Activated CD4-positive, alpha-beta T cell treated with anti-CD3 and anti-CD28 coated beads, Interleukin-2, amount 50 U/mL, for 16 hours (primary cell): ENCODE results near the gene CCDC179.

ENCODE experiments used
- DNase-seq: peaks from one replicate; pipeline ENCODE4 v3.0.0-alpha.2; 2020

Gene CCDC179

DNA sequence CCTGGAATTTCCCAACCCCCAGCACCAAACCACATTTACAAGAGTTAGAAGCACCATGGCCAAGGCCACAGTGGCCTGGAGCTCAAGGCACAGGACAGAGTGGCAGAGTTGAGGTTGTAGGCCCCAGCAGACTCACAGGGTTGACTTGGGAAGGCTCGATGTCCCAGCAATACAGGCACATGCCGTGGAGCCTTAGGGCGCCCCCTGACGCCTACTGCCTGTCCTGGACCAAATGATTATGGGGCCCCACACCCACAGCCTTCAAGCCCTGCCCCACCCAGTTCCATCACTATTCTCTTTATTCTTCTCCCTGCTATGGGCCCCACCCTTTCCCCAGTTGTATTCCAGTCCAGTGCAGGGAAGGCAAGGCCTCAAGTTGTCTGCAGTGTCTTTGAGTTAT lies at the start of gene CCDC179:
Gene CCDC179 (minus strand): TSS at position 234 of the 400 bp plus-strand sequence. CDS start 53 bp downstream, at position 181.
- no peak for DNase-seq

DNA sequence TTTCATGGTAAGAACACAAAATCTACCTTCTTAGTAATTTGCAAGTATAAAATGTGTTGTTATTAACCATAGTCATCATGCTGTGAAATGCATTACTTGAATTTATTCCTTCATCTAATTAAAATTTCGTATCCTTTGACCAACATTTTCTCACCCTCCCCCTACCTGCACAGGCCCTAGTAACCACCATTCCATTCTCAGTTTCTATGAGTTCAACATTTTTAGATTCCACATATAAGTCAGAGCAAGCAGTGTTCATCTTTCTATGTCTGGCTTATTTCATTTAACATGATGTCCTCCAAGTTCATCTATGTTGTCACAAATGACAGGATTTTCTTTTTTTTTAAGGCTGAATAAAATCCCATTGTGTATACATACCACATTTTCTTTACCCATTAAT lies 43.5 kb upstream of the CCDC179 start:
- no peak for DNase-seq

DNA sequence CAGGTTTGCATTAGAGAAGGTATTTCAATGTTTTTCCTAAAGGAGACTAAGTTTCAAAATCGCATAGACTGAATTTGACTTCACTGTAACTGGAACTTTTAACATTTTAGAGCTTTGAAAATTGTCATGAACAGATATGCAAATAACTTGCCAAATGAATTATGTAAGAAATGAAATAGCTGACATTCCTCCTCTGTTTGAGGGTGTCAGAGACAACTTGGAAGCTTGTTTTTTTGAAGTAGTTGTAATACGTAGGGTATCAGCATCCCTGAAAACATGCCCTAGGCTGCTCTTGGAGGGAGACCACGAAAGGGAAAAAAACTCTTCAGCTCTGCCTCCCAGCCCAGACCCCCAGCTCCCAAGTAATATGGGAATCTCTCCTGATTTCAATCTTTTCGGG lies 41.3 kb upstream of the CCDC179 start:
- no peak for DNase-seq

DNA sequence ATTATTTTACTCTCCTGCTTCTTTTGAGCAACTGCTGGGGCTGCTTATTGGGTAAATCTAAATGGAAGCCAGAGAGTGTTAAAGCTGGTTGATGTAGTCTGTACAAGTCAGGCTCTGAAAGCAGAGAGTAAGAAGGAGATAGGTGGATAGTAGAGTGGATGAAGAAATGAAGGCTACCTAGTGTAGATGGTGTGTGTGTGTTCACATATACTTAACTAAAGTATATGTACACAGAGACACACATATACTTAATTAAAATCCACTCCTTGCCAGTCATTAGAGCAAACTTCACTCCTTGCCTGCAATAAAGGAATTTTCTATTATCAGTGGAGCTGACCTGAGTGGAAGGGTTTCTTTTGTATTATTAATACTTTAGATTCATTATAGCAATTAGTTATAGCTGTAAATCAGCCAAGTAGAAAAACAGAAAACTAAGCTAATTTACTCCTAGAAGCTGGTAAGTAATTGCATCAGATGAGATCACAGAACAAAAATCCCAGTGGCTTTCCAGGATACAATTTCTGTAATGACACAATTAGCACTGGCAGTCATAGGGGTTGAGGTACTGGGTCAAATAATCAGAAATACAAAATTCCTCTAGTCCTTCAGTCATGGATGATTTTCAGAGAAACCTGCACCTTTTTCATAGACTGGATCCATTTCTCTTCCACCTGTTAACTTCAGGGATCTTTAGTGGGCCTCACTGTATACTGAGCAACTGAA lies 40.7 kb upstream of the CCDC179 start:
- no peak for DNase-seq

DNA sequence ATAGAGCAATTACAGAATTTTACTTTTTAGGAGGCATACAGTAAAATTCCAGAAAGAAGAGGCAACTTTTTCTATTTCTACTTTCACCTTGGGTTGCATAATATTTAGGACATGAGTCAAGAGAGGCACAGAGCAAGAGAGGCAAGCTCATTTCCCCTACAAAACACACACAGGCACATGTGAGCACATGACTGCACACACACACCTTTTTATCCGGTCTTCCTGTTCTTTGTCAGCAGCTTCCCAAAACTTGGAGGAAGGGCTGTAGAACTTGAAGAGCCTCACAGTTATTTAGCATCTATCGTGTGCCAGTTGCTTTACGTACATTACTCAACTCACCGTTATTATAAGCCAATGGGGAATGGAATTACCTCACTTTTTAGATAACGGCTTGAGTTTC lies 37.8 kb upstream of the CCDC179 start:
- no peak for DNase-seq

DNA sequence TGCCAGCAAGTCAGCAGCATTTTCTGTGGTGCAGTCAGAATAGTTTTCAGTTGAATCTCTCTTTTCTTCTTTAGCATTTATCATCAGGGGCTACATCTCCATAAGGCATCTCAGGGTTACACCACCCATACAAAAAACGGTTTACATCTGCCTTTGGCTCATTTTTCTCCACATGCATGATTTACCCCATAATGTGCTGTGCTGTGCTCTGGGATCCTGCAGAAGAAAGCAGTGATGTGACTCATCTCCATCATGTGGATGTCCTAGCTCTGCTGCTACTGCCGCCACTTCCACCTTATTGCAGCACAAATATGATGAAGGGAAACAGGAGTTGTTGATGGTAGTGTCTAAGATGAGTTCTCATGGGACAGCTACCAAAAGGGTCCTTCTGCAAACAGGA lies 30.0 kb upstream of the CCDC179 start:
- DNase-seq: no peak

DNA sequence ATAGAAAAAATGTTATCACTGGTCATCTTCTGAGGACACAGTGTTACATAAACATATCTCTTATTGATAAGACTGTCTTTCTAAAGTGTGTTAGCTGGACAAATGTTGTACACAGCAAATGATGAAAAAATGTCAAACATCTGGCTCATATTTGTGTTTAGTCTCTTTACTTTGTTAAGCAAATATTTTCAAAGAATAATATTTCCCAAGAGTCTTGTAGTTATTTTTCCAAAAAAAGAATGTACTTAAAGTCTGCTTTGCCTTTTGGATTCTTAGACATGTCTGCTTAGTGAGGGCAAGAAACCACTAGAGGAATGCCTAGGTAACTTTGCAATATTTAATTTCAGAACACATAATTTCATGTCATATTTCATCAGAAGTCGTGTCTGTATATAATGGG lies 23.9 kb upstream of the CCDC179 start:
- no peak for DNase-seq

DNA sequence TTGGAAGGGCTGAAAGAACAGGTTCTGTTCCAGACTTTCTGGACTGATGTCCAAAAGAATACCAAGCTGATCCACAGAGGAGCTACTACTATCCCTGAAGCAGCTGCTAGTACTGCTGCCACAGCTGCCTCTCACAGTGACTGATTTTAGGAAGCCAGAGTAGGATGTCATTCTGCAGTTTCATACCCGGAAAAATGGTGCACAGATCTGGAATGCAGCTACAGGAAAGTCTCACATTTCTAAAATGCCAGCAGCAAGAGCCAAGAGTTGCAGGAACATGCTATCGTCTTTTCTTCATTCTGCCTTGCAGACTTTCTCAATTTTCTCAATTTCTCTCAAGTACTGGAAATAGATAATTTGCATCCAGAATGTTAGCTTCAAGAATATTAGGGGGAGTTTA lies 19.4 kb upstream of the CCDC179 start:
- DNase-seq: no peak

DNA sequence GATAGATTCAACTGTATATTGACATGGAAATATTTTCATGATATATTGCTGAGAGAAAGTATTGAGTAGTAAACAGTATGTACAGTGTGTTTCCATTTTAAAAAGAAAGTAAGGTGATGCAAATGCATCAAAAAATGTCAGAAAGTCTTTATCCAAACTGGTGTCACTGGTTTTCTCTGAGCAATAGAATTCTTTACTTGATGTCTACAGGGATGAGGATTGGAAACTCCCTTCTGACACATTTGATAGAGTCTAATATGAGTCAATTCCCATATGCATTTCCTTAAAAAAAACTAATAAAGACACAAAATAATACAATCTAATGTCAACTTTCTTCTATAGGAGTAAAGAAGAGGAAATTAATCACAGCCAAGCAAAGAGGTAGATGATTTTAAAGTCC lies 18.3 kb upstream of the CCDC179 start:
- DNase-seq: no peak

DNA sequence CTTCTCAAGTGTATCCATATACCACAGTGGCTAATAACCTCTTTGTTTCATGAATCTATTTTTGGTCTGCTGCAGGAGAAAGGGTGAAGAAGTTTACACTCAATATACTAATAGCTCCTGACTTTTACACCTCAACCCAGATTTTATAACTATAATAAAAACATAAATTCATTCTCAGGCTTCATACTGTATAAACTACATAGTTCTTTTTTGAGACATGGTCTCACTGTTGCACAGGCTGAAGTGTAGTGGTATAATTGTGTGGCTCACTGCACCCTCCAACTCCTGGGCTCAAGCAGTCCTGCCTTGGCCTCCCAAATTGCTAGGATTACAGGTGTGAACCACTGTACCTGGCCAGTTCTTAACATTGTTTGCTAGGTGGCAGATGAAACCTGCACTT lies 17.8 kb upstream of the CCDC179 start:
- DNase-seq: no peak

DNA sequence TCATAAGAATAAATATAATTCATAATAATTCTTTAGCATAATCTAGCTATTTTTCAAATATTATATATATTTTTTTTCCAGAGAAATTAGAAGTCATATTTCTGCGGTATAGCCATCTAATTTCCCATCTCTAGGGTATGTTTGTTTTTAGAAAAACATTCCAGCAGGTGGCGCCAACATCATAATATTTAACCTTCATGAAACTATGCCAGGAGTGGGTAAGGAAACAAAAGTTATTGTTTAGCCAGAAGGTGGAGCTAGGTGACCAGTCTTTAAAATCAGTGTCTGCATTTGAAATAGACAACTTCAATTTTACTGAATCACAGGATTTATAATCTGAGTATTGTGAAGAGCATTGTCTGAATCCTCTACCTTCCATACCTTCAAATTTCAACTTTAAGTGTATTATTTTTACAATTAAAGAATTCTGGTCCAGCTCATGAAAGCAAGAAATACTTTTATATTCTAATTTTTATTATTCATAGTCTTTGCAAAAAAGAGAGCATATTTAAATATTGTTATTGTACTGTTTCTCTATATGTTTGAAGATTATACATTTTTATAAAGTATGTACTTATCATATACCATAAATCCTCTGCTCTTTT lies 15.7 kb upstream of the CCDC179 start:
- DNase-seq: peak; percentile 77

DNA sequence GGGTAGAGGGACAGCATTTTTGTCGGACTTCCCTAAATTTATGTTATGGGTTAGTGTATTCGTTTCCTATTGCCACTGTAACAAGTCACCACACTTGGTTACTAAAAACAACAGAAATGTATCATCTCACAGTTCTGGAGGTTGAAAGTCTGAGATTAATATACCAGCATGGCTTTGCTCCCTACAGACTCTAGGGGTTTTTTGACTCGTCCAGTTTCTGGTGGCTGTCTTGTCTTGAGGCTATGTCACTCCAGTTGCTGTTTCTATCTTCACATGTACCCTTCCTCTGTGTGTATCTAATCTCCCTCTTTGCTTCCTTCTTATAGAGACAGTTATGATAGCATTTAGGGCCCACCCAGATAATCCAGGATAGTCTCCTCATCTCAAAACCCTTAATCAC lies 9.1 kb upstream of the CCDC179 start:
- DNase-seq: no peak

DNA sequence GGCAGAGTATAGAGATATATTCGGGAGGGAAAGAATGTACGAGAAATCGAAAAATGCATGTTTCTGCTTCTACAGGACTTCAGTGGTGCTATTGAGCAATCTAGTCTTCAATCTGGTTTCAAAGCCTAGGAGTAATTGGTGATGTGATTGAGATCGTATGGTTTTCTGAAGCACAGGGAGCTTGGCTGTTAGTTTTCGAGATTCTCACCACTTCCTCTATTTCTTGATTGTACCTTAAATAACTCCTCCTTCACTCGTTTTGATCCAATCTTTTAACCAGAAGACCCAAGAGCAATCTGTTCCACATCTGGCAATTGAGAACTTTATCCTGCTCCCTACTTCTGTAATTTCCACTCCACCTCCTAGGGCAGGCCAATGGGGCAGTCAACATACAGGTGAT lies 518 bp downstream of the CCDC179 start:
- no peak for DNase-seq

DNA sequence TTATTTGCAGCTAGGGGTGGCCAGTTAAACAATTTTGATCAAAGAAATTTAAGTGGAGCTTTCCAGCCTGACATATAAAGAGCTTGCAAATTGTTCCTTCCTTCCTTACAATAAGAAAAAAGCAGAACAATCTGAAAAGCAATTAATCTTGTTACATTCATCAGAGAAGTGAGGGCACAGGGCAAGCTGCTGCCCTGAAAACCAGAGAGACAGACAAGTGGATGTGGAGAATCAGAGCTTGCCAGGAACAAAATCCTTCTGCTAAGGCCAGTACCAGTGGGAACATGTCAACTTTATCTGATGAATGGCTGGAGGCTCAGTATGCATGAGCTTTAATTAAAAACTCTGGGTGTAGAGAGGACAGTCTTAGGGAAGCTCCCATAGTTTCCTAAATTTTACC lies 8.8 kb downstream of the CCDC179 start:
- DNase-seq: no peak

DNA sequence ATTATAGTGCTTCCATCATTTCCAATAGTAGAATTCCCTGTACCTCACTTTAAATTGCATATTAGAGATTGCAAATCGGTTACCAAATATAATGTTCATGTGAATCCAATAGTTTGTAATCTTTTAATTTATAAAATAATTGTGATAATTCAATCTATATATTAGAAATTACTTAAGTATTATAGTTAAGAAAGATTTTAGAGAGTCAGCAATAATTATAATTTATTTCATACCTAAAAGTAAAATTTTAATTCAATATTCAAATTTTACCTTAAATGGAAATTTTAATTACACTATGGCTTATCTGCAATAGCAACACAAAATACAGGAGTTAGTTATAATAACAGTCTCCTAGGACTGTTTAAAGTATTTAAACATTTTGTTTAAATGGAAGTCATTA lies 13.5 kb downstream of the CCDC179 start:
- no peak for DNase-seq

DNA sequence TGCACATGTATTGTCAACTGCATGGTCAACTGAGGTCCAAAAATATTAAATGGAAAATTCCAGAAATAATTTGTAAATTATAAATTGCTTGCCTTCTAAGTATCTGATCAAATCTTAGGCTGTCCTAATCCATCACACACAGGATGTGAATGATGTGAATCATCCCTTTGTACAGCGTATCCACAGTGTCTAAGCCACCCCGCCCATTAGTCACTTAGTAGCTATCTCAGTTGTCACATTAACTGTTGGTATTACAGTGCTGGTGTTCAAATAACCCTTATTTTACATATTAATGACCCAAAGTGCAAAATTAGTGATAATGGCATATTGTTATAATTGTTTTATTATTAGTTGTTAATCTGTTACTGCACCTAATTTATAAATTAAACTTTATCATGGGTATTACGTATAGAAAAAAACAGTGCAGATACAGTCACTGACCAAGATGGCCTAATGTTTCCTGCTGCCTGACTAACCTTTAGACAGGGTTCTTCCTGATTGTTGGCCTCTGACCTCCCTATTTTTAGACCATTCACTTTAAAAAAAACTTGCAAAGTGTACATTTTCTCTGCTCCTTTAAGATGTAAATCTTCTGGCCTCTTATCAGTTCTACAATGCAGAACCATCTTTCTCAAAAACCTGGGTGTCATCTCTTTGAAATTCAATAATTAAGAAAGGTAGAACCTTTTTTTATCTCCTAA lies 27.8 kb downstream of the CCDC179 start:
- peak; percentile 3 for DNase-seq

DNA sequence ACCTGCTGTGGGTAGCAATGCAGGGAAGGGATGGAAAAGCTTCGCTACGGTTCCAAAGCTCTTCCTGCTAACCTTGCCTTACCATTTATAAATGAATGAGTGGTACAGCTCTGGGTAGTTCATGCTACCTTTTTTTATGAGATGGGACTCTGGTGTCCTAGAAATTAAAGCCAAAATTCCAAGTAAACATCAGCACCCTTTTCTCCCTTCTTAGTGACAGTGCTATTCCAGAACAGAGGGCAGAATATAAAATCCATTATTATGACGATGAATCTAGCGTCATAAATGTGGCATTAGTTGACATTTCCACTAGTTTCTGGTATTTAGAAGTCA lies 30.2 kb downstream of the CCDC179 start:
- no peak for DNase-seq

DNA sequence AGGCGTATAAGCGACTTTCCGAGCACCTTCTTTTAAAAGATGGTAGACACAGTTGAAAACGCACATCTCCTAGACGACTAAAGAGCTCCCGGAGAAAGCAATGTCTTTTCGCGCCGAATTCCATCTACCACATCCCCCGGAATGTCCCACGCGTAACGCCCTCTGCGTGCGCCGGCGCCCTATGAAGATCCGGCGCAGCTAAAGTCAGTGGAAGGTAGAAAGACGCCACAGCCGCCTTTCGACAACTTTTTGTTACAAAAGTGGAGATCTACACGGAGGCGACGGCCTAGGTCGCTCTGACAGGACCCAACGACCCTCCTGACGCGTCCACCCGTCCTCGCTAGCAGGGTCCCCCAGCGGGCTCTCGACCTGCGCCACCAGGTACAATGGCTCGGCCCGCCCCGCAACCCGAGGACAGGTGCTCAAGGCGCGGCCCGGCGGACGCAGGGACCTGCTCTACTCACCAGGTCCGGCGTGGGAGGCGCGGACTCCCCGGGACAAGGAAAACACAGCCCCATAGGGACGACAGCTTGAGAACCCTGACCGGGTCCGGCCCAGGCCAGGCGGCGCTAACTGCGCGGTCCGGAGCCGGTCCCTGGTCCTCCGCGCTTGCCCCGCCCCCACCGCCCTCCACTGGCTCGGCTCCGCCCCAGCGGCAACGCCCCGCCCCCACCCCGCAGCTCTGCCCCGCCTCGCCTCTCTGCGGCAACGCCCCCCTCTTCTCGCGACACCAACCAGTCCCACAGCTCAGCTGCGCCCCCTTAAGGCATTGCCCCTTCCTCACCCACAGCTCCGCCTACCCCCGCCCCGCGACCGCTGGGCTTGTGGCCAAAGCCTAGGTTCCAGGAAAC lies 30.8 kb downstream of the CCDC179 start, which contains the start of gene SVIP:
Gene SVIP (minus strand): TSS at position 571 of the 851 bp plus-strand sequence. CDS start 53 bp downstream, at position 518.
- peak; percentile 95 for DNase-seq

DNA sequence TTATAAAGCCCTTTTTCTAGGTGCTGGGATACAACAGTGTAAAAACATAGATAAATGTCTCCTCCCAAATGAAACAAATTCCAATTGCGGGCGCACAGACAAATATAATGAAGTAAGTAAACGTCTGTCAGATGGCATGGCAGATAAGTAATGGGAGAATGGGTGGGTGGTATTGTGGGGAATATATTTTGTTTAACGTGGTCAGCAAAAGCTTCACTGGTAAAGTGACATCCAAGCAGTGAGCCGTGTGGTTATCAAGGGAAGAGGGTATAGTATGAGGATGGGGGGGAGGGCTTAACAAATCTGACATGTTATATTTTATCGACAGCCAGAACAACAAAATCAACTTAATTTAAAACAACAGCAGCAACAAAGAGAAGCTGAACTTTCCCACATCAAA lies 31.9 kb downstream of the CCDC179 start:
- DNase-seq: no peak

DNA sequence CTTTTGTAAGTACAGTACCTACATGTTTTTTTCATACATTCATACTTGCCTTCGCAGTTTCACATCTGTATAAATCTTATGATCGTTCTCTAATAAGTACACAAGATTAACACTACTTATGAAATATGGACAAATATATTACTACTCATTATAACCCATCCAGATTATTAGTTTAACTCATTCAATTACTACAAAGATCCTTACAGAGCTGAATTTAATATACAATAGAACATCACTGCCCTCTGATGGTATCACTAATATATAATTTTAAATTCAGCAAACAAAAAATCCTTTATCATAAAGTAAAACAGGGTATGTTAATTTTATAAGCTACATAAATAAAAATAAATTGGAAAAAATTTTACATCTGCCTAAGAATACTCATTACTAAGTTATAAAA lies 38.1 kb downstream of the CCDC179 start:
- DNase-seq: no peak

DNA sequence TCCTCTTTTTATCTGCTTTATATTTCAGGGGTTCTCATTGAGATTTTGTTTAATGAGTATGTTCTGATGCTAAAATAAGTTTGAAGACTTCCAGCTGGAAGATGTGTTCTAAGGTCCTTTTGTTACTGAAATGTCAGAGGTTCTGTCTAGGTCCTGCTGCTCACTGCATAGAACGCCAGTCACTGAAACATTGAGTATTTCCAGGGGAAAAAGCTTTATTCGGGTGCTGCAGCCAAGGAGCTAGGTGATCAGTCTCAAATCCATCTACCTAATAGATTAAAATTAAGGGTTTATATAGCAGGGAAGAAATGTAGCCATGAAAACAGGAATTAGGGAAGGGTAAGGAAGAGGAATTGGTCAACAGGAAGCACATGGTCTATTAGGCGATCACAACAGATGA lies 50.4 kb downstream of the CCDC179 start:
- DNase-seq: no peak

DNA sequence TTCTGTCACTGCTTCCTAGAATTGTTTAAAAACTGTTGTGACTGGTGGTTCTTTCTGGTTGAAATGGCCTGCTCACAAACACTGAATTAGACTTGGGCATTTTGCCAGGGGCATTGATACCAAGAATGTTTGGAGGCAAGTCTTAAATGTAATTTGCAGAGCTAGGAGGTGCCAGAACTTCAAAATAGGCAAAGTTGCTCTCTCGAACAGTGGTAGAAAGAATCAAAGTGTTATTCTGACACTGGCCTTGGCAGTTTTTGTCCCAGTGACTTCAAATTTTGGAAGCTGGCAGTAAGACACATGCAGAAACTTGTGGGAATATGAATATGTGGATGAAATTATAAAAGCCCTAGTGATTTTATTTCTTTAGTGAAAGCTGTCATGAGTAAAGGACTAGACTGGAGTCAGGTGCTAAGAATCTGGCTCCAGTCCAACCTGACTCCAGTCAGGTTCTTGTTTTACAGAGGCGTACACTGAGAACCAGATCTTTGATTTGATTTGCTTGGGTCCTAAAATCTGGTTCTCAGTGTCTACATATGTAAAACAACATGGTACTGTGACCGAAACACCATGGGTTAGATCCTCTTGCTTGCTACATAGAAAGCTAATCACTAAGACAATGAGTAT lies 51.6 kb downstream of the CCDC179 start:
- no peak for DNase-seq
